BLaER1 treated with 17β-estradiol and CSF1 and Interleukin-3, amounts not matched to agents 10 nM and 100 nM (cell line): Measurements from ENCODE around the gene TNS1.

Experiments
- H3K27ac ChIP-seq, 11 experiments: shearing (Covaris generic); formaldehyde crosslinking; 2 replicates each; pipeline ENCODE4 v1.8.1; 2022
- H3K27me3 ChIP-seq, 11 experiments: shearing (Covaris generic); formaldehyde crosslinking; 2 replicates each; pipeline ENCODE4 v1.8.1; 2022
- H3K36me3 ChIP-seq, 11 experiments: shearing (Covaris generic); formaldehyde crosslinking; 2 replicates each; pipeline ENCODE4 v1.8.1; 2022
- H3K4me1 ChIP-seq, 10 experiments: shearing (Covaris generic); formaldehyde crosslinking; 2 replicates each; pipeline ENCODE4 v1.8.1; 2022
- H3K4me2 ChIP-seq, 11 experiments: shearing (Covaris generic); formaldehyde crosslinking; 2 replicates each; pipeline ENCODE4 v1.8.1; 2022
- H3K4me3 ChIP-seq, 10 experiments: shearing (Covaris generic); formaldehyde crosslinking; 2 replicates each; pipeline ENCODE4 v1.8.1; 2022
- H3K9ac ChIP-seq, 11 experiments: shearing (Covaris generic); formaldehyde crosslinking; 2 replicates each; pipeline ENCODE4 v1.8.1; 2022
- H3K9me3 ChIP-seq, 11 experiments: shearing (Covaris generic); formaldehyde crosslinking; replicated peaks in 1 of 11; 2 replicates each; pipeline ENCODE4 v1.8.1; 2022
- H4K20me1 ChIP-seq, 11 experiments: shearing (Covaris generic); formaldehyde crosslinking; 2 replicates each; pipeline ENCODE4 v1.8.1; 2022
- Cebpa-rat ChIP-seq, 11 experiments: shearing (Covaris generic); IDR thresholded peaks; 2 replicates each; pipeline ENCODE4 v1.8.1; 2022

TNS1 gene

GRCh38 chr2:218031771-218032257 is 29.0 kb upstream of the TNS1 start:
- H3K4me2 ChIP-seq: peak overlapping the region in 9 of 11 experiments; percentile 87 to 97 (median 92); a peak in 19 of 22 replicates
- H3K27me3 ChIP-seq: no peaks in the 10 kb centered on the region

DNA sequence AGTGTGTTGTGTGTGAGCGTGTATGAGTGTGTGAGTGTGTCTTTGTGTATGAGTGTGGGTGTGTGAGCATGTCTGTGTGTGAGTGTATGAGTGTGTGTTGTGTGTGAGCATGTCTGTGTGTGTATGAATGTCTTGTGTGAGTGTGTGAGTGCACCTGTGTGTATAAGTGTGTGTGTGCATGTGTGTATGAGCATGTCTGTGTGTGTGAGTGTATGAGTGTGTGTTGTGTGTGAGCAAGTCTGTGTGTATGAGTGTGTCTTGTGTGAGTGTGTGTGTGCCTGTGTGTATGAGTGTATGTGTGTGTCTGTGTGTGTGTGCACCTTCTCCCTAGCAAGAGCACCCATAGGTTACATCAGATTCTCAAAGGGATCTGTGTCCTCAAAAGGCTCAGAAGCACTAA is 28.5 kb upstream of the TNS1 start:
- H3K27ac ChIP-seq: no peak overlapping the region; a peak in 1 of 22 replicates
- peaks cover 12 to 98% (median 90%) of the 10 kb centered on the region in 10 experiments for H3K4me1 ChIP-seq
- H3K27me3 ChIP-seq: no peaks in the 10 kb centered on the region
- no peaks in the 10 kb centered on the region for H3K36me3 ChIP-seq
- H3K4me3 ChIP-seq: no peak overlapping the region
- peak overlapping the region in 2 of 11 experiments; percentile 8 to 21; a peak in 1 of 22 replicates for H3K9ac ChIP-seq
- H3K9me3 ChIP-seq: no peaks in the 10 kb centered on the region
- H3K4me2 ChIP-seq: peak overlapping the region in 8 of 11 experiments; percentile 87 to 97 (median 93); a peak in 11 of 22 replicates
- TF ChIP-seq Cebpa-rat (IDR thresholded peaks at IDR 0.05): no peak
- no peaks in the 10 kb centered on the region for H4K20me1 ChIP-seq

More at GRCh38 chr2:218031771-218032257, 29.0 kb upstream of the TNS1 start:
- Histone ChIP-seq H3K27ac (peak overlapping the region in 1 of 11 experiments; percentile 36; a peak in 2 of 22 replicates), H3K4me1 (peaks cover 12 to 98% (median 90%) of the 10 kb centered on the region in 10 experiments), H3K9me3 (no peaks in the 10 kb centered on the region), H3K9ac (peak overlapping the region in 4 of 11 experiments; percentile 21 to 74 (median 41); a peak in 6 of 22 replicates), H3K36me3 (no peaks in the 10 kb centered on the region), H3K4me3 (no peak overlapping the region), H4K20me1 (no peaks in the 10 kb centered on the region)
- no peak for TF ChIP-seq Cebpa-rat (IDR thresholded peaks at IDR 0.05)

- H3K4me3 ChIP-seq: no peak overlapping the region
- no peak overlapping the region for H3K27ac ChIP-seq
- H3K4me2 ChIP-seq: peak overlapping the region in 5 of 11 experiments; percentile 16 to 97 (median 96); a peak in 10 of 22 replicates
- no peak for TF ChIP-seq Cebpa-rat (IDR thresholded peaks at IDR 0.05)
- H3K36me3 ChIP-seq: no peaks in the 10 kb centered on the region
- peaks cover 12 to 98% (median 91%) of the 10 kb centered on the region in 10 experiments for H3K4me1 ChIP-seq
- H4K20me1 ChIP-seq: no peaks in the 10 kb centered on the region
- H3K9me3 ChIP-seq: no peaks in the 10 kb centered on the region
- no peak overlapping the region for H3K9ac ChIP-seq
- no peaks in the 10 kb centered on the region for H3K27me3 ChIP-seq
Observed at GRCh38 chr2:218030409-218031195, 27.8 kb upstream of the TNS1 start.

- no peaks in the 10 kb centered on the region for H4K20me1 ChIP-seq
- 0 out of 22 replicates have a peak overlapping the region, but pooled peaks of 1 of the 11 experiments have one; percentile 45 for H3K27ac ChIP-seq
- H3K4me3 ChIP-seq: no peak overlapping the region
- no peaks in the 10 kb centered on the region for H3K9me3 ChIP-seq
- H3K9ac ChIP-seq: no peak overlapping the region
- no peaks in the 10 kb centered on the region for H3K36me3 ChIP-seq
- peaks cover 12 to 100% (median 93%) of the 10 kb centered on the region in 10 experiments for H3K4me1 ChIP-seq
- no peak for TF ChIP-seq Cebpa-rat (IDR thresholded peaks at IDR 0.05)
- peak overlapping the region in 7 of 11 experiments; percentile 41 to 97 (median 94); a peak in 13 of 22 replicates for H3K4me2 ChIP-seq
- no peaks in the 10 kb centered on the region for H3K27me3 ChIP-seq
Observed at GRCh38 chr2:218029366-218030360, 26.9 kb upstream of the TNS1 start.

- H3K4me3 ChIP-seq: no peak overlapping the region; a peak in 1 of 20 replicates
- no peaks in the 10 kb centered on the region for H3K36me3 ChIP-seq
- H3K27ac ChIP-seq: peak overlapping the region in 4 of 11 experiments; percentile 14 to 45 (median 28); a peak in 5 of 22 replicates
- peaks cover 3 to 100% (median 93%) of the 10 kb centered on the region in 10 experiments; a peak in 18 of 20 replicates for H3K4me1 ChIP-seq
- no peak for TF ChIP-seq Cebpa-rat (IDR thresholded peaks at IDR 0.05)
- H3K27me3 ChIP-seq: no peaks in the 10 kb centered on the region
- H3K9me3 ChIP-seq: no peaks in the 10 kb centered on the region
- no peaks in the 10 kb centered on the region for H4K20me1 ChIP-seq
- H3K4me2 ChIP-seq: peak overlapping the region in 10 of 11 experiments; percentile 1 to 97 (median 62); a peak in 18 of 22 replicates
- peak overlapping the region in 2 of 11 experiments; percentile 31 to 41; a peak in 2 of 22 replicates for H3K9ac ChIP-seq
Observed at GRCh38 chr2:218028562-218029348, 26.0 kb upstream of the TNS1 start.

DNA sequence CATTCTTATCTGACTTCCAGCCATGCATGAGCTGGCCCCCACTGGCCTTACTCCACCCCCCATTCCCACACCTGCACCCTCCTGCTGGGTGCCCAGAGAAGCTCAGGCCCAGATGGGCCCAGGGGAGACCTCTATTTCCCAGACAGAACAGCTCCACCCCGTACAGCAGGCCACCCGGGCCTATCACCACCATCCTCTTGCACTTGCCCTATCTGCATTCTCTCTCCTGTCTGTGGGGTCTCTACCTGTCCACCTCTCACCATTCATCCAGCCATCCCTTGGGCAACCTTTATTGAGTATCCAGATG is 25.3 kb upstream of the TNS1 start:
- H4K20me1 ChIP-seq: no peaks in the 10 kb centered on the region
- no peaks in the 10 kb centered on the region for H3K9me3 ChIP-seq
- H3K9ac ChIP-seq: peak overlapping the region in 3 of 11 experiments; percentile 27 to 41 (median 31); a peak in 2 of 22 replicates
- H3K27ac ChIP-seq: peak overlapping the region in 2 of 11 experiments; percentile 22 to 34; a peak in 2 of 22 replicates
- no peak for TF ChIP-seq Cebpa-rat (IDR thresholded peaks at IDR 0.05)
- H3K4me1 ChIP-seq: peaks cover 0 to 100% (median 93%) of the 10 kb centered on the region in 10 experiments; a peak in 17 of 20 replicates
- H3K4me2 ChIP-seq: peak overlapping the region in 8 of 11 experiments; percentile 41 to 97 (median 75); a peak in 16 of 22 replicates
- H3K36me3 ChIP-seq: no peaks in the 10 kb centered on the region
- H3K4me3 ChIP-seq: no peak overlapping the region; a peak in 1 of 20 replicates
- no peaks in the 10 kb centered on the region for H3K27me3 ChIP-seq

DNA sequence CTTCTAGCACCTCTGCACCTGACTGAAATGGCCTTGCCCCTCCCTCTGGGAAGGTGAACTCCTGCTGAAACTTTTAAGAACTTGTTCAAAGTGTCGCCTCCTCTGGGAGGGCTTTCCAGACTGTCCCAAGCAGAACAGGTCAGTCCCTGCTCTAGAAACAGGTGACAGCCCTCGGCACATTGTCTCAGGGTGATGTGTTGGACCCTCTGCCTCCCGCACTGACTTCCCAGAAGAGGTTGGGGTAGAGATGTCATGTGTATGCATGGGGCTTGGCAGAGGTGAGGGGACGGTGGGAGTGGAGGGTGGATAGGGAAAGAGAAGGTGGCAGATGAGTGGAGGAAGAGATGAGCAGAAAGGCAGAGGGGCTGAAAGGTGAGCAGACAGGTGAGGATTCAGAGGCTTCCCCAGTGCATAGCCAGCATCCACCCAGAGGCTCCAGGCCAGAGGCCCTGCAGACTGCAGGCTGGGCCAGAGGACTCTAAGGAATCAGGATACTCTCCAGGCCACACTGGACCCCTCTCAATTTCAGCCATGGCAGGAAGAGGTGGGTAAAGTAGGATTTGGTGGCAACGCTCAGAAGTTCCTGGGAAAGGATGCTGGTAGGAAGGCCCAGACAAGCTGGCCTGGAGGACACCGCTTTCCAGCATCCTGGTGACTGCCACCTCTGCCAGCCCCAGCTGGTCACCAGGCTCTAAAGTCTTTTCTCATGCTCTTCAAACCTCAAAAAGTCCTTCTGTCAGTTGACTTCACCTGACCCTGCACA is 24.8 kb upstream of the TNS1 start:
- Histone ChIP-seq H3K9ac (peak overlapping the region in 2 of 11 experiments; percentile 27 to 41; a peak in 2 of 22 replicates), H3K27me3 (no peaks in the 10 kb centered on the region), H3K4me3 (no peak overlapping the region; a peak in 1 of 20 replicates), H3K4me1 (peaks cover 0 to 100% (median 93%) of the 10 kb centered on the region in 10 experiments; a peak in 17 of 20 replicates), H3K27ac (no peak overlapping the region), H3K36me3 (no peaks in the 10 kb centered on the region), H4K20me1 (no peaks in the 10 kb centered on the region), H3K9me3 (no peaks in the 10 kb centered on the region), H3K4me2 (peak overlapping the region in 8 of 11 experiments; percentile 41 to 97 (median 75); a peak in 16 of 22 replicates)
- TF ChIP-seq Cebpa-rat (IDR thresholded peaks at IDR 0.05): no peak
